Esophagus squamous epithelium (tissue), 5 donors: ENCODE data around the gene CSRNP3. TPM values are rescaled to one million over a fixed set of nuclear protein-coding genes. Genes with fewer than 3 reads are reported as not detected.

Experiments
- DNase-seq: peaks from one replicate; lab custom pipeline; 2025; lab: John Stamatoyannopoulos, UW
- H3K27ac ChIP-seq, 4 donors: fragments of 200-600 bp; sonication (generic); one replicate each; pipeline ENCODE4 v1.5.1; 2016 to 2019; ENCODE audit warnings: mild to moderate bottlenecking in 1 of 4
- H3K27me3 ChIP-seq, 4 donors: fragments of 200-600 bp; sonication (generic); 1 replicate in 3 of 4; 2 replicates in 1 of 4; pipeline versions ENCODE4 v1.5.1 to v1.6.0; 2017 to 2021; ENCODE audit warnings: antibody characterized with exemption in 1 of 4
- H3K36me3 ChIP-seq, 3 donors: fragments of 200-600 bp; sonication (generic); one replicate each; pipeline ENCODE4 v1.5.1; 2016 to 2019
- H3K4me1 ChIP-seq, 3 donors: fragments of 200-600 bp; sonication (generic); one replicate each; pipeline ENCODE4 v1.5.1; 2017 to 2019
- H3K4me3 ChIP-seq, 4 donors: fragments of 200-600 bp; sonication (generic); 1 replicate in 3 of 4; 2 replicates in 1 of 4; pipeline ENCODE4 v1.5.1; 2016 to 2019; ENCODE audit warnings: mild to moderate bottlenecking in 2 of 4, moderate library complexity in 1 of 4
- H3K9me3 ChIP-seq, 3 donors: fragments of 200-600 bp; sonication (generic); one replicate each; pipeline ENCODE4 v1.5.1; 2016 to 2019
- POLR2A ChIP-seq, 4 donors: fragments of 450-650 bp; IDR thresholded peaks; one replicate each; pipeline ENCODE4 v1.6.1; 2017; ENCODE audit warnings: antibody characterized with exemption in 4 of 4, mild to moderate bottlenecking in 4 of 4, moderate library complexity in 3 of 4
- WGBS, 2 donors: methylation state at CpG; one replicate each; pipeline ENCODE4 v1.1.5; 2018; 5-methylcytosine and 5-hydroxymethylcytosine counted together
- intact Hi-C: fragments of 100-400 bp; cut with DNase I; formaldehyde crosslinking; loops from one replicate; pipeline ENCODE4 v1.15.0; 2022
- total RNA-seq, 4 donors: library from RNA; depleted of rRNA; stranded (reverse); fragments of >200 nt; gene quantifications; one replicate each; pipeline ENCODE4 v1.1.0, GENCODE V29; 2016
- TF ChIP-seq, protein P1 (sequence below), 6 experiments: fragments of 450-650 bp in 4 of 6; fragments of 200-600 bp in 2 of 6; sonication (generic) in 2 of 6; IDR thresholded peaks; one replicate each; pipeline ENCODE4 v1.5.1; 2016 to 2019; ENCODE audit warnings: antibody characterized with exemption in 6 of 6, mild to moderate bottlenecking in 4 of 6, moderate library complexity in 4 of 6
- donor health status: DM: yes; HTN: yes; CAD: no.

CSRNP3 gene
- total RNA-seq, 4 donors from 2014 or later = 0.57 to 1.5 (median 0.81) TPM

DNA sequence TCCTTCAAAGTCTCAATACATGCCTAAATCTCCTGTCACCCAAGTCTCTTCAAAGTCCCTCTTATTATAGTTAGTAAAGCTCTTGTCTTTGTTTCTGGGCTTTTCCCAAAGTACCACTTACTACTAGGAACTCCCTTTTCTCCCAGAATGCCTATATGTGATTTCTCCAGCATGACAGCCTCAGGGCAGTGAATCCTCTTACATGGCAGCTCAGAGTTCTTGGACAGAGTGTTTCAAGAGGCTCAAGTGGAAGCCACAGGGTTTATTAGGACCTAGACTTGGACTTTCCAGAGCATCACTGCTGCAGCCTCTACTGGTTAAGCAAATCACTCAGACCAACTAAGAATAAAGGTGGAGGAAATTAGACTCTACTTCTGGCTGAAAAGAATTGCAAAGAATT is 98.9 kb downstream of the CSRNP3 start:
- H3K36me3 ChIP-seq = no peaks in the 10 kb centered on the region
- intact Hi-C loops = no loop called here
- H3K4me3 ChIP-seq = no peak overlapping the region
- no peak for TF ChIP-seq POLR2A (IDR thresholded peaks at IDR 0.05)
- TF ChIP-seq, protein P1, sequence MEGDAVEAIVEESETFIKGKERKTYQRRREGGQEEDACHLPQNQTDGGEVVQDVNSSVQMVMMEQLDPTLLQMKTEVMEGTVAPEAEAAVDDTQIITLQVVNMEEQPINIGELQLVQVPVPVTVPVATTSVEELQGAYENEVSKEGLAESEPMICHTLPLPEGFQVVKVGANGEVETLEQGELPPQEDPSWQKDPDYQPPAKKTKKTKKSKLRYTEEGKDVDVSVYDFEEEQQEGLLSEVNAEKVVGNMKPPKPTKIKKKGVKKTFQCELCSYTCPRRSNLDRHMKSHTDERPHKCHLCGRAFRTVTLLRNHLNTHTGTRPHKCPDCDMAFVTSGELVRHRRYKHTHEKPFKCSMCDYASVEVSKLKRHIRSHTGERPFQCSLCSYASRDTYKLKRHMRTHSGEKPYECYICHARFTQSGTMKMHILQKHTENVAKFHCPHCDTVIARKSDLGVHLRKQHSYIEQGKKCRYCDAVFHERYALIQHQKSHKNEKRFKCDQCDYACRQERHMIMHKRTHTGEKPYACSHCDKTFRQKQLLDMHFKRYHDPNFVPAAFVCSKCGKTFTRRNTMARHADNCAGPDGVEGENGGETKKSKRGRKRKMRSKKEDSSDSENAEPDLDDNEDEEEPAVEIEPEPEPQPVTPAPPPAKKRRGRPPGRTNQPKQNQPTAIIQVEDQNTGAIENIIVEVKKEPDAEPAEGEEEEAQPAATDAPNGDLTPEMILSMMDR (IDR thresholded peaks at IDR 0.05) = no peak
- H3K27ac ChIP-seq = no peak overlapping the region
- H3K4me1 ChIP-seq = no peaks in the 10 kb centered on the region
- H3K27me3 ChIP-seq = no peaks in the 10 kb centered on the region
- no peaks in the 10 kb centered on the region for H3K9me3 ChIP-seq
- DNase-seq = no peak

DNA sequence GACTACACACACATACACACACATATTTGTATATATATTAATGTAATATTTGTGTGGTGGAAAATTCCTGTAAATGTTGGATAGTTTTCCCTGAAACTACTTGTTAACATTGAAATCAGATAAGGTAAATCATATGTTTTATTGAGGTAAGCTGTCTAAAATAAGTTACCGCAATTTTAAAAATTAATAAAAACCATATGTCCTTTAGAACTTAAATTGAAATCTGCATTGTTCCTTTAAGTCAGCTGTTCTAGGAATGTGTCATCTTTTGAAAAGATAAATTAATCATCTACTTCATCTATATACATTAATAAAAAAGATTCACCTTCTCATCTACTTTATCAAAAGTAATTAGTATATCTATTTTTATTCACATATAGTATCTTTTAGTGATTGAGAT is 102.0 kb downstream of the CSRNP3 start:
- H3K27ac ChIP-seq = no peak overlapping the region
- DNase-seq = no peak
- no peaks in the 10 kb centered on the region for H3K9me3 ChIP-seq
- WGBS, 2 donors = 97 to 100% methylated on average over 1 of the region's 1 CpG
- H3K36me3 ChIP-seq = no peaks in the 10 kb centered on the region
- H3K4me3 ChIP-seq = no peak overlapping the region
- intact Hi-C loops = no loop called here
- no peaks in the 10 kb centered on the region for H3K27me3 ChIP-seq
- TF ChIP-seq, protein P1 (IDR thresholded peaks at IDR 0.05) = no peak
- TF ChIP-seq POLR2A (IDR thresholded peaks at IDR 0.05) = no peak
- H3K4me1 ChIP-seq = peaks cover 0 to 6% (median 0%) of the 10 kb centered on the region in 3 donors

DNA sequence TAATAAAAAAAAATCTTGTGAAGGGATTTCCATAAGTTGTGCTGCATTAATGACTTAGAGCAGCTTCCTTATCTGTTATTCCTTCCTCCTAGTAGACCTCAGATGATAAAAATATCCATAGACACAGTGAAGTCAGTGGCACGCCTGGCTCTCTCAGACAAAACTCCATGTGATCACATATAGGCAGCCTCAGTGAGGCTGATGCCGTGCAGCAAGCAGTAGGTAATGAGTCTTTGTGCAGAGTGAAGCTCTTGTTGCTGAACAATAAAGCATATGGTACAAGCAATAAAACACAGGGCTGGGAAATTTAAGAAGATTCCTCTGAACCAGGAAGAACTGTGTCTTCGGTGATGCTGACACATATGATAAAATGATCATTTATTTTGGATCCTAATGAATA is 102.7 kb downstream of the CSRNP3 start:
- Histone ChIP-seq H3K4me1 (peaks cover 0 to 6% (median 0%) of the 10 kb centered on the region in 3 donors), H3K36me3 (no peaks in the 10 kb centered on the region), H3K9me3 (no peaks in the 10 kb centered on the region), H3K27ac (no peak overlapping the region), H3K27me3 (no peaks in the 10 kb centered on the region), H3K4me3 (no peak overlapping the region)
- no peak for DNase-seq
- intact Hi-C loops = no loop called here
- no peak for TF ChIP-seq POLR2A (IDR thresholded peaks at IDR 0.05)
- TF ChIP-seq, protein P1 (IDR thresholded peaks at IDR 0.05) = no peak
- WGBS, 2 donors = 53 to 62% methylated on average over 3 of the region's 3 CpGs

DNA sequence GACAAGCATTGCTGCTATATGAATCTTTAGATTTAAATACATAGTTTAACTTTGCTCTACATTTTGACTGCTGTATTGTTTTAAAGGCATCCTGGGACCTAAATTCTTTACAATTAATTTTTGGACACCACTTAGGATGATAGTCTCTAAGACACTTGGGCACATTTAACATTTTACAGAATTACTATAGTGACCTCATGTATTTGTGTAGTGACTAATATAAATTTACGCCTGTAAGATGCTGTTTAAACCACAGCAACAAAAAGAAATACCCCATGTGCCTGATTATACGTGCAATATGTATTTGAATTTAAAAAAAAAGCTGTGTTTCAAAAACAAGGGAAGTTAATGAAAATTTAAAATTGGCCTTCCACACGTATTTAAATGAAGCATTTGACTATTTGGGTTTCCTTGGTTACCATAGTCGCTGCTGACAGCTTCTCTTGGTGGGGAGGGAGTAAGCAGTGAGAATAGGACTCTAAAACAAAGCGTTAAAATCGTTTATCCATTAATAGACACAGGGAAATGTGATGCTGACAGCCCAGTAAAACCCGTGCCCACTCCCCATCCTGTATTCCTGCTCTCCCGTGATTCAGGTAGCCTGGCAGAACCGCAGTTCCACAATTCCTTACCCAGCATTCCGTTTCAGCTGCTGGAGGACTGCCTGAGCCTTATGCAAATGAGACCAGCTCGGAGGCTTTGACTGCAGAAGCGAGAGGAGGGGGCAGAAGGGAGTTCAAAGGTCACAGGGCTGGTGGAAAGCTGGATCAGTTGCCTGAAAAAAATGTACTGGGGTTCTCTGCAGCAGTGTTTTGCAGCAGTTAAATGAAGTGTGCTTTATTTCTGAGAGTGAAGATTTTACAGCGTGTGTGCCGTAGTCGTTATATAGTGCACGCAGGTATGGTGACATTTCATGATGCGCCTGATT is 104.3 kb downstream of the CSRNP3 start:
- peaks cover 0 to 6% (median 0%) of the 10 kb centered on the region in 3 donors for H3K4me1 ChIP-seq
- H3K27ac ChIP-seq = no peak overlapping the region
- TF ChIP-seq, protein P1 (IDR thresholded peaks at IDR 0.05) = no peak
- no peak for TF ChIP-seq POLR2A (IDR thresholded peaks at IDR 0.05)
- intact Hi-C loops = no loop called here
- H3K9me3 ChIP-seq = no peaks in the 10 kb centered on the region
- no peaks in the 10 kb centered on the region for H3K27me3 ChIP-seq
- H3K36me3 ChIP-seq = no peaks in the 10 kb centered on the region
- WGBS, 2 donors = 34 to 40% methylated on average over 17 of the region's 17 CpGs
- no peak for DNase-seq
- H3K4me3 ChIP-seq = peak overlapping the region in 3 of 4 donors; percentile 26 to 50 (median 28)

DNA sequence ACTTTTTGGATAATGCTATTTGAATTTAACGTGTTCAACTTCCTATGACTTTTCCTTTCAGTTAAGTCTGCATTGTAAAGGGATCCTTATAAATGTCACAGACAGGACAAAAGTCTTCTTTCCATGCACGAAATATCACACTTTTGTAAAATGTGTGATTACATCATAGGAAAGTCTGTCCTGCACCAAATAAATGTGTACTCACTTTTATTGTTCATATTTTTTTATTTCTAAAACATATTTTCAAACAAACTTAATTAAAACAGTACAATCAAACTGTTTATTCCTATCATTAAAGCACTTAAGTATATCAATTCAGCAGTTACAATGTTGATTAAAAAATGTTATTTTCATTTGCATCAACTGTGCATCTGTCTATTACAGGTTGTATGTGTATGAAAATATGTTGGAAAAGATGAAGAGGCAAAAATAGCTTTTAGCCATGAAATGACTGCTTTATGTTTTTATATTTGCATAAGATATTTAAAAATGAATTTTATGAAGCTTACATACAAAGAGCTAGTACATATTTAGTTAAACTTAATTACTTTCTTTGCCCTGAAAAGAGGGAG is 105.6 kb downstream of the CSRNP3 start:
- intact Hi-C loops = no loop called here
- TF ChIP-seq, protein P1 (IDR thresholded peaks at IDR 0.05) = no peak
- no peak for TF ChIP-seq POLR2A (IDR thresholded peaks at IDR 0.05)
- no peak for DNase-seq
- H3K36me3 ChIP-seq = no peaks in the 10 kb centered on the region
- 68 to 70% methylated on average over 2 of the region's 2 CpGs for WGBS, 2 donors
- no peak overlapping the region for H3K27ac ChIP-seq
- H3K9me3 ChIP-seq = no peaks in the 10 kb centered on the region
- H3K4me3 ChIP-seq = no peak overlapping the region
- no peaks in the 10 kb centered on the region for H3K27me3 ChIP-seq
- H3K4me1 ChIP-seq = peaks cover 0 to 6% (median 0%) of the 10 kb centered on the region in 3 donors
